GM11168 (cell line): ENCODE results near the gene SLCO4A1.

ENCODE experiments used
- in situ Hi-C: fragments of 300-500 bp; cut with MboI; formaldehyde crosslinking; loops from one replicate; pipeline ENCODE4 v1.12.0; 2022; ENCODE audit warnings: low sequenced_read_pairs; ENCODE audit not compliant: unreplicated experiment

The SLCO4A1 gene

GRCh38 chr20:62636446-62636845 is 5.9 kb upstream of the SLCO4A1 start:
- in situ Hi-C loops, result no loop called here

DNA sequence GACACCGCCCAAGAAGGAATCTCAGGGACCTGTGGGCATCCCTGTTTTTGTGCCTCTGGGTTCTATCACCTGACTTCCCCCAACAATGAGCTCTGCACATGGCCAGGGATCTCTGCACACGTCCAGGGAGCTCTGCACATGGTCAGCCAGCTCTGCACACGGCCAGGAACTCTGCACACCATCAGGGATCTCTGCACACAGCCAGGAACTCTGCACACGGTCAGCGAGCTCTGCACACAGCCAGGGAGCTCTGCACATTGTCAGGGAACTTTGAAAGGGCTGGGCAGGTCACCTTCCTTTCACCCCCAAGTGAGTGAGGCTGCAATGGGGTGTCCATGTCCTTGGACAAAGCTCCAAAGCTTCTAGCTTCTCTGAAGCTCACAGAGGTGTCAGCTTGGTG is 5.2 kb upstream of the SLCO4A1 start:
- in situ Hi-C loops, result no loop called here

GRCh38 chr20:62637521-62638054 is 4.7 kb upstream of the SLCO4A1 start:
- in situ Hi-C loops, result no loop called here

- in situ Hi-C loops, result no loop called here
These were observed 4.2 kb upstream of the SLCO4A1 start for GRCh38 chr20:62638055-62638570.

DNA sequence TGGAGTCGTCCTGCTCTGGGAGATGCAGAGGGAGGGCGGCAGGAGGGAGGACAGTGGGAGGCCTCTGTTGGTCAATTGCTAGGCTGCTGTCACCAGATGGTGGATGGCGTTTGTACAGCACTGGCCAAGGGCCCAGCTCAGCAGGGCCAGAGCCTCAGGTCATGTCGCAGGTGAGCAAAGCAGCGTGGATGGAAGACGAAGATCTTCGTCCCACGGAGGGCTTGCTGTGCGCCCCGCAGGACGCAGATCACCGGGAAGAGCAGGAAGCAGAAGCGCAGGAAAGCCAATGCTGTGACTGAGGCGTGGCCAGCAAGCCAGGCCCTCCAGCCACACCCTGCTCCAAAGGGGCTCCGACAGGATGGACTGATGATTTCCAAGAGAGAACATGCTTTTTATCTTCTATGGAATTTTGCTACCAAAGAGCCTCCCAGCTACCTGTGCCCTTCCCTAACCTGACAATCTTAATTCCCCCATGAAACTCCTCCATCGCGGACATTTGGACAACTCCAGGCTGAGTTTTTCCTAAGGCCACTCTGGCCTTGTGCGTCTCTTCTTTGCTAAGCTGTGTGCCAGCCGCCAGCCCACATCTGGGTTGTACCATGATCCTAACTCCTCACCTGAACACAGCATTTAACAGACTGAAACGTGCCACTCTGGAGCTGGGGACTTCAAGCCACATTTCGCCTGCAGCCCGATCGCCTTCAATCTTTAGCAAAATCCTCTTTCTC is 3.5 kb upstream of the SLCO4A1 start:
- in situ Hi-C loops, result no loop called here

DNA sequence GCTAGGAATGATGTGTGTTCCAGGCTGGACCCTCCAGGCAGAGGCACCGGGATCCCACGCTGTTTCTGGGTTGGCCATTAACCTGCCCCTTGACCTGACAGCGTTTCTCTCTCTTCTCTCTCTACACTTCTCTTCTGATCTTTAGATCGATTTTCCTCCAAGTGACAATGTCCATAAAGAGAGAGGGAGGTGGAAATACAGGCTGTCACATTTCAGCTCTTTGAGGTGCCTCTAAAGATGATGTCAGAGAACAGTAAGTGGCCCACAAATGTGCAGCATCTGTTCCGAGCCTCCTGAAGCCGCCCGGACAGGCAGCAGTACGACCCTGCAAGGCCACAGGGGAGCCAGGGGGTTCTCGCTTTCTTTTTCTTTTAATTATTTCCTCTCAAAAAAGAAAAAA is 2.5 kb upstream of the SLCO4A1 start:
- in situ Hi-C loops, result no loop called here

DNA sequence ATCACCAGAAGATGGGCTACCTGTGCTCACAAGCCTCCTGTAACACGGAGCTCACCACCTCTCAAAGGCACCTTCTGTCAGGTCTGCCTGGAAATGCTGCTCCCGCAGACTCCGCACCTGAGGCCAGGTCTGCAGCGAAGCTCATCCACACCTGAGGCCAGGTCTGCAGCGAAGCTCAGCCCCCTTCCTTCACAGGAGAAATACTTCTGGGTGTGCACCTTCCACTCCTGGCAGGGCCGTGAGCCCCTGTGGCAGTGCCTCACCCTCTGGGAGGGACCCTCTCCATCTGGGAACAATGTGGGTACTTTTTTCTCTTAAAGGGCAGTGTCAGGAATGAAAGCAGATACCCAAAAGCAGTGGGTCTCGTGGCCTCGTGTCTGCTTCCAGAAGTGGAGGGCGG is 1.4 kb upstream of the SLCO4A1 start:
- in situ Hi-C loops, result no loop called here

GRCh38 chr20:62641321-62642050 is 817 bp upstream of the SLCO4A1 start:
- in situ Hi-C loops, result no loop called here

- in situ Hi-C loops, result no loop called here
These were observed 590 bp downstream of the SLCO4A1 start for GRCh38 chr20:62642666-62643520.

DNA sequence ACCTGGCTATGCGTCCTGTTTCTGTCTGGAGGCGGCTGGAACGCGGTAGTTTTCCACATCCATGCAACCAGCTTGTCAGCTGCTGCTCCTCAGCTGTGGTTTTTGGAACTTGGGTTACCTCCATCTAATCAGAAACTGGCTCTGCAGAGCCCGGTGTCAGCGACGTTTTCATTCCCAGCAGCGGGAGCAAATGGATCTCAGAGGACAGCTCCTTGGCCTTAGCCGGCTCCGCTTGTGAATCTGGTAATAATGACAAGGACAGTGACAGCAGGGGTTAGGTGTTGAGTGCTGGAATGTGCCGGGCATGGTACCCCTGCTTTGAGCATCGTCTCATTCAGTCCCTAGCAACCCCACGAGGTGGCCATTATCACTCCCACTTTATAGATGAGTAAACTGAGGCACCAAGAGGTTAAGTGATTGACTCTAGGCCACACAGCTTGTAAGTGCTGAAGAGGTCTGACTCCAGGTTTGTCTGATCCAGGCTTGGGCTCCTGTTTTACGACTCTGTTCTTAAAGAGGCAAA is 1.3 kb downstream of the SLCO4A1 start:
- in situ Hi-C loops, result no loop called here

DNA sequence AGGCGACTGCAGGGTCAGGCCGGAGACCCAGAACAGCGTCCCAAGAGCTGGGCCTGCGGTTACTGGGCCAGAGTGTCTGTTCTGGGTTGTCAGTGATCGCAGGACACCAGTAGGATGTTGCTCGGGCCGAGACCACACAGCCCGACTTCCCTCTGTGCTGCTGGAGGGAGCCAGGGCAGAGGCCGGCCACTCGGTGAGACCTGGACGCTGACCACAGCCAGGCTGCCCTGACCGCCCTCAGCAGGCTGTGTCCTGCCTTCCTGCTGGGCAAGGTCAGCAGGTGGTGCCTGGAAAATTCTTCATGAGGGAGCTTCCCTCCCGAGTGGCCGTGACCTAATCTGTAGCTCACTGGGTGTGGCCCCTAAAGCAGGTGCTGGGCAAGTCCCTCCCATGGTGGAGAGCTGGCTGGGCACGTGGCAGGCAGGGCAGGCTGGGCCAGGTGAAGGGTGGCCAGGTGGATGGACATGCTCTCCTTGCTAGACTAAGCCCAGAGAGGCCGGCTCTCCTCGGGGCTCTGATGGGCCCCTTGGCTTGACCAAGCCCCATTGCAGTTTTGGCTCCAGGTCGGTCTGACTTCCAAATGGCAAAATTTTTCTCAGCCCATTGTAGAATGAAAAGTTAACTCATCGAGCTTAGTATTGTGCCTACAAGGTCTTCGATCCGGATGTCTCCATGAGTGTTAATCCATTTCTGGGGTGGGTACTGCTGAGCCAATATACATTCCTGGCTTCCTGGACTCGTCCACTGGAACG is 1.9 kb downstream of the SLCO4A1 start:
- in situ Hi-C loops, result no loop called here

- in situ Hi-C loops, result no loop called here
These were observed 2.6 kb downstream of the SLCO4A1 start for GRCh38 chr20:62644802-62645496.

- in situ Hi-C loops, result no loop called here
These were observed 3.3 kb downstream of the SLCO4A1 start for GRCh38 chr20:62645613-62646012.

DNA sequence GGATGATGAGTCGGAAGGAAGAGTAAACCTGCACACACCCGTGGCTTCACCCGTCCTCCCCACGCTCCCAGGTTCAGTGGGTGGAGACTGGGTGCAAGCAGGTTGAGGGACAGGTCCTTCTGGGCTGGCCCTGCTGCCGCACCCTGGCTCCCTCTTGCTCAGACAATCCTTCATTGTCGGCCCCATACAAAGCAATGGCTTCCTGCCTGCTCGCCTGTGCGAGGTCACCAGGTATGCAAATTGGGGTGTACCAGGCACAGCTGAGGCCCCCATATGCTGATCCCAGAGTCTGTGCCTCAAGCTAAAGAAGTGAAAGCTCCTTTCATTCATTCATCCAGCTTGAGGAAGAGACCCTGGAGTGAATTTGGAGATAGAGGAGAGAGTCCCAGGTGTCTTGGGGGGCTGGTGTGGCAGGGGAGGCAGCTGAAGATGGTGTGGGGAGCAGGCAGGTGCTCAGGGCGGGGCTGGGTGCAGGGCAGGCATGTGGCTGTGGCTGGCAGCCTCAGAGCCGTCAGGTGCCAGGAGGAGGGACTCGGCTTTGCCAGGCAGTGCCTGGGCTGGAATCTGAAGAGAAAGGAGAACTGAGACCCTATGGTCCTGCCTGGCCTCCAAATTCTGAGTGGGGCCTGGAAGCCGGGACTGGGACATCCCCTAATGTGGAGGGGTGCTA is 4.7 kb downstream of the SLCO4A1 start:
- in situ Hi-C loops, result no loop called here

DNA sequence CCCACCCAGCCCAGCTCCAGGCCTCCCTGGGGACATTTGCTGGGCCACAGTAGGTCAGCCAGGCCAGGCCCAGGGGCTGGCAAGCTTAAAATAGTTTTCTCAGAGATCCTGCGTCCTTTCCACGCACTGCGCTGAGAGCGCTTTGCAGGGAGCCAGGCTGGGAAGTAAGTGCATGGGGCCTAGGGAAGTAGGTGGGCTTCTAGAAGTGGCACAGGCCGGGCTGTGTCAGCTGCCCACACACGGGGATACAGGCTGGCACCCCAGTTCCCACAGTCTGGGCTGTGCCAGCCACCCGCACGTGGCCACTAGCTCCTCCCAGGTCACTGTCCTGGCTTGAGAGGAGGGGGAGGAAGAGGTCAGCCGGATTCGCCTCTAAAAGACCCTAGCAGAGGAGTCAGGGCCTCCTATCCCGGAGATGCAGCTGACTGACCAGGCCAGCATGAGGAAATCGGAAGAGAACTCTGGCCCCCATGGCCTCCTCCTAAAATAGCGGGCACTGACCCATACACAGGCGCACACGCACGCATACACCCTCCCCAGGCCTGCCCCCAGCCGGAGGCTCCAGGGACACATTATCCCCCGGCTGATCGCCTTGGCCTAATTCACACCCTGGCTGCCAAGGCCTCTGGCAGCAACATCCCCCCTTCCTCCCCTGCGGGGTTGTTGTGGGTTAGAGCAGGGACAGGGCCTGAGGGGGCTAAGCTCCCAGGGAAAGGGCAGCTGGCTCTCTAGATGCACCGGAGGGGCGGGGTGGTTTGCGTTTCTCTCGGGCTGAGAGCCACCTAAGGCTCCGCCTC is 5.4 kb downstream of the SLCO4A1 start:
- in situ Hi-C loops, result no loop called here

DNA sequence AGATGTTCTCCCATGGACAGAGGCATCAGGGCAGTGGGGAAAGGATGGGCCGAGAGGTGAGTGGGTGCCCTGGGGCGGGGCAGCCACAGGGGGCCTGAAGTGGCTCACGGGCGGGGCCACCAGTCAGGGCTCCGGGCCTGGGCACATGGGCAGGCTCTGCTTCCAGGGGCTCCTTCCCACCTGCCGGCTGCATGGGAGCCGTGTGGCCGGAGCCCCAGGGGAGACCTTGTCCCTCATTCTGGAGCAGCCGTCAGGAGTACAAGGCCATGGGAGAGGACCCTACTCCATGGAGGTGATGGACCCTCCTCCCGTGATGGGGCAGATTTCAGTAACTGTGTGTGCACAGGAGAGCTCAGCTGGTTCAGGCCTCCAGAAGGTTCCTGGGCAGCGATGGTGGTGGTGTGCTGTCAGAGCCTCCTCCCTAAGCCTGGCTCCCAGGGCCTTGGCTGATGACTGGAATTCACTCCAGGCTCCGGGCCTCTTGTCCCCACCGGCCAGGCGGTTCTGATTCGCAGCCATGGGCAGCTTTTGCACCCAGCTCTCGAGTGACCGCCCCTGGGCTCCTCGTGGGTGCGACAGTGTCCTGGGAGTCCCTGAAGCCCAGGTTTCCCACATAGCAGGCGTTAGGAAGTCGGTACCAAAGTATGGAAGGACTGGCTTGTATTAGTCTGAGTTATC is 6.2 kb downstream of the SLCO4A1 start:
- in situ Hi-C loops, result no loop called here

DNA sequence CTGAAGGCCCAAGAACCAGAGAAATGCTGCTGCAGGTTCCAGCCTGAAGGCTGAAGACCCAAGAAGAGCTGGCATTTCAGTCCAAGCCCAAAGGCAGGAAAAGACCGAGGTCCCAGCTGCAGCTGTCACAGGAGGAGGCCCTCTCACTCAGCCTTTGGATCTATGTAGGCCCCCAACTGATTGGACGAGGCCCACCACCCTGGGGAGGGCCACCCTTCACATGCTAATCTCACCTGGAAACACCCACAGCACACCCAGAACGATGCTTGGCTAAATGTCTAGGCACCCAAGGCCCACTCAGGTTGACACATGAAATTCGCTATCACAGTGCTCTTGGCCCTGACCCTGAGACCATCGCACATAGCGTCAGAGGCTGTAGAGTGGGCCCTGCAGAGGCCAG is 6.8 kb downstream of the SLCO4A1 start:
- in situ Hi-C loops, result no loop called here
